ENCODE measurements around the gene FOLR2.
"Not testable (repeated sequence)": the region's sequence is repeated elsewhere in the genome, so short reads cannot be mapped to it uniquely, and the experiment has no call there.

The FOLR2 gene

GRCh38 chr11:72216638-72217037 is at the start of gene FOLR2:
Gene FOLR2 (plus strand): TSS chr11:72216794. CDS start chr11:72218585, 1,791 bp downstream.
- no peak for DNase-seq (ENCODE audit: low read depth)

- DNase-seq (ENCODE audit: low read depth) = not testable (repeated sequence)
Observed at GRCh38 chr11:72169046-72169555, 47.5 kb upstream of the FOLR2 start.

GRCh38 chr11:72169754-72170153 is 46.8 kb upstream of the FOLR2 start:
- not testable (repeated sequence) for DNase-seq (ENCODE audit: low read depth)

- DNase-seq (ENCODE audit: low read depth) = not testable (repeated sequence)
Observed at GRCh38 chr11:72172043-72172442, 44.6 kb upstream of the FOLR2 start.

GRCh38 chr11:72173291-72173690 is 43.3 kb upstream of the FOLR2 start:
- DNase-seq (ENCODE audit: low read depth) = no peak

GRCh38 chr11:72174302-72175070 is 42.1 kb upstream of the FOLR2 start:
- DNase-seq (ENCODE audit: low read depth) = no peak

- DNase-seq (ENCODE audit: low read depth) = no peak
Observed at GRCh38 chr11:72177656-72178055, 38.9 kb upstream of the FOLR2 start.

GRCh38 chr11:72179049-72179803 is 37.4 kb upstream of the FOLR2 start:
- no peak for DNase-seq (ENCODE audit: low read depth)

GRCh38 chr11:72179804-72180396 is 36.7 kb upstream of the FOLR2 start:
- peak; percentile 43 for DNase-seq (ENCODE audit: low read depth)

GRCh38 chr11:72180892-72181552 is 35.6 kb upstream of the FOLR2 start:
- not testable (repeated sequence) for DNase-seq (ENCODE audit: low read depth)

- peak; percentile 20 for DNase-seq (ENCODE audit: low read depth)
Observed at GRCh38 chr11:72181553-72181958, 35.0 kb upstream of the FOLR2 start.

- DNase-seq (ENCODE audit: low read depth) = no peak
Observed at GRCh38 chr11:72188267-72188666, 28.3 kb upstream of the FOLR2 start.

GRCh38 chr11:72189455-72190250 is 26.9 kb upstream of the FOLR2 start:
- no peak for DNase-seq (ENCODE audit: low read depth)

- DNase-seq (ENCODE audit: low read depth) = no peak
Observed at GRCh38 chr11:72190631-72191071, 25.9 kb upstream of the FOLR2 start.

GRCh38 chr11:72191961-72192381 is 24.6 kb upstream of the FOLR2 start, which contains the start of gene FOLR1:
Gene FOLR1 (plus strand): TSS chr11:72192140. CDS start chr11:72192174, 34 bp downstream.
- no peak for DNase-seq (ENCODE audit: low read depth)

- no peak for DNase-seq (ENCODE audit: low read depth)
Observed at GRCh38 chr11:72195518-72196270, 20.9 kb upstream of the FOLR2 start.

- not testable (repeated sequence) for DNase-seq (ENCODE audit: low read depth)
Observed at GRCh38 chr11:72201445-72201844, 15.1 kb upstream of the FOLR2 start.

- DNase-seq (ENCODE audit: low read depth) = no peak
Observed at GRCh38 chr11:72202571-72202970, 14.0 kb upstream of the FOLR2 start.

- no peak for DNase-seq (ENCODE audit: low read depth)
Observed at GRCh38 chr11:72203163-72203562, 13.4 kb upstream of the FOLR2 start.

GRCh38 chr11:72204886-72205285 is 11.7 kb upstream of the FOLR2 start:
- no peak for DNase-seq (ENCODE audit: low read depth)
